Natural killer cell (primary cell): ENCODE results near the gene PLCB1. TPM values are rescaled to one million over a fixed set of nuclear protein-coding genes. Genes with fewer than 3 reads are reported as not detected.
A peak's percentile ranks its signal among the peaks of the same experiment; 100 is the strongest.

Experiments
- ATAC-seq, 3 donors: fragments of 150-1000 bp in 2 of 3; fragments of 200-7000 bp in 1 of 3; cut with Tn5 transposase; 1 replicate in 1 of 3; 2 replicates in 2 of 3; pipeline ENCODE4 v1.10.0; 2021; ENCODE audit warnings: mild to moderate bottlenecking in 2 of 3, moderate library complexity in 2 of 3
- DNase-seq, 2 donors: peaks; one replicate each; pipeline versions ENCODE4 v3.0.0 to v3.0.0-alpha.2; 2013 to 2021; ENCODE audit warnings: mixed read lengths in 1 of 2
- H3K27ac ChIP-seq: one replicate; pipeline ENCODE4 v1.5.1; 2013; ENCODE audit warnings: mild to moderate bottlenecking, low read length
- H3K27me3 ChIP-seq: one replicate; pipeline ENCODE4 v1.6.1; 2013; ENCODE audit warnings: low read length; ENCODE audit not compliant: control insufficient read depth, insufficient read depth
- H3K36me3 ChIP-seq: one replicate; pipeline ENCODE4 v1.6.1; 2013; ENCODE audit warnings: low read length; ENCODE audit not compliant: control insufficient read depth, insufficient read depth
- H3K4me1 ChIP-seq: one replicate; pipeline ENCODE4 v1.6.1; 2013; ENCODE audit warnings: low read length; ENCODE audit not compliant: control insufficient read depth, insufficient read depth
- H3K4me3 ChIP-seq: one replicate; pipeline ENCODE4 v1.5.1; 2013; ENCODE audit warnings: low read length
- H3K9me3 ChIP-seq: one replicate; pipeline ENCODE4 v1.6.1; 2013; ENCODE audit warnings: low read length; ENCODE audit not compliant: control insufficient read depth, insufficient read depth
- H3K27ac Mint-ChIP-seq, 2 donors: one replicate each; pipeline ENCODE4 v1.8.0; 2022; ENCODE audit warnings: mild to moderate bottlenecking in 2 of 2, mixed read lengths in 2 of 2, moderate library complexity in 1 of 2
- H3K27me3 Mint-ChIP-seq, 2 donors: one replicate each; pipeline ENCODE4 v1.8.0; 2022; ENCODE audit warnings: low read depth in 2 of 2, mixed read lengths in 2 of 2
- H3K36me3 Mint-ChIP-seq: one replicate; pipeline ENCODE4 v1.8.0; 2022; ENCODE audit warnings: mixed read lengths
- H3K4me1 Mint-ChIP-seq, 2 donors: one replicate each; pipeline ENCODE4 v1.8.0; 2022; ENCODE audit warnings: mixed read lengths in 2 of 2
- H3K4me3 Mint-ChIP-seq: one replicate; pipeline ENCODE4 v1.8.0; 2022; ENCODE audit warnings: mild to moderate bottlenecking, moderate library complexity, mixed read lengths
- H3K9me3 Mint-ChIP-seq, 2 donors: one replicate each; pipeline ENCODE4 v1.8.0; 2022; ENCODE audit warnings: mixed read lengths in 2 of 2
- CTCF ChIP-seq: fragments of 200-600 bp; IDR thresholded peaks from one replicate; pipeline ENCODE4 v1.8.0; 2022; ENCODE audit warnings: antibody characterized with exemption
- WGBS: methylation state at CpG from one replicate; pipeline ENCODE4 v1.1.7; 2013; ENCODE audit warnings: missing lambda C conversion rate; ENCODE audit not compliant: insufficient coverage; 5-methylcytosine and 5-hydroxymethylcytosine counted together
- intact Hi-C: fragments of 100-400 bp; cut with micrococcal nuclease; formaldehyde crosslinking; loops from one replicate; pipeline ENCODE4 v1.14.2; 2022
- total RNA-seq, 4 donors: library from RNA; stranded (reverse); fragments of 120-200 nt in 1 of 4; gene quantifications; one replicate each; pipeline versions ENCODE4 v1.2.3 to v1.2.4, GENCODE V29; 2013 to 2022

The PLCB1 gene
- total RNA-seq, 3 donors from 2014 or later (not counting 1 experiment from before 2014, with no cell fraction given), result 48.7 to 66.2 (median 57.7) TPM

- Mint-ChIP-seq H3K27me3 (no peaks in the 10 kb centered on the region), H3K4me1 (peaks cover 12 to 15% of the 10 kb centered on the region in 2 donors), H3K36me3 (peaks cover 7% of the 10 kb centered on the region), H3K27ac (no peak overlapping the region), H3K9me3 (no peaks in the 10 kb centered on the region), H3K4me3 (no peak overlapping the region)
- ATAC-seq (peak in 1 of 3 donors; percentile 25), DNase-seq (no peak)
- no peaks in the 10 kb centered on the region for H3K9me3 ChIP-seq
- peaks cover 6% of the 10 kb centered on the region for H3K36me3 ChIP-seq
- TF ChIP-seq CTCF, result no peak
- WGBS, result 44% methylated on average over 4 of the region's 4 CpGs
- intact Hi-C loops, result no loop called here
- H3K4me1 ChIP-seq, result peaks cover 3% of the 10 kb centered on the region
- no peaks in the 10 kb centered on the region for H3K27me3 ChIP-seq
- H3K27ac ChIP-seq, result no peak overlapping the region
- no peak overlapping the region for H3K4me3 ChIP-seq
Measured at GRCh38 chr20:8757146-8757545, 625.1 kb downstream of the PLCB1 start.

GRCh38 chr20:8764344-8764962 is 632.4 kb downstream of the PLCB1 start:
- DNase-seq (no peak), ATAC-seq (no peak)
- Mint-ChIP-seq H3K27me3 (no peaks in the 10 kb centered on the region), H3K36me3 (peaks cover 23% of the 10 kb centered on the region), H3K4me3 (no peak overlapping the region), H3K27ac (no peak overlapping the region), H3K9me3 (no peaks in the 10 kb centered on the region), H3K4me1 (no peaks in the 10 kb centered on the region)
- Histone ChIP-seq H3K4me3 (no peak overlapping the region), H3K27ac (no peak overlapping the region), H3K36me3 (peaks cover 14% of the 10 kb centered on the region), H3K9me3 (no peaks in the 10 kb centered on the region), H3K4me1 (no peaks in the 10 kb centered on the region), H3K27me3 (no peaks in the 10 kb centered on the region)
- WGBS, result 60% methylated on average over 4 of the region's 4 CpGs
- TF ChIP-seq CTCF, result no peak
- intact Hi-C loops, result no loop called here

- H3K27ac Mint-ChIP-seq, result no peak overlapping the region
- Histone ChIP-seq H3K4me1 (no peaks in the 10 kb centered on the region), H3K27me3 (no peaks in the 10 kb centered on the region), H3K4me3 (no peak overlapping the region), H3K9me3 (no peaks in the 10 kb centered on the region), H3K36me3 (peaks cover 14% of the 10 kb centered on the region), H3K27ac (no peak overlapping the region)
- no peaks in the 10 kb centered on the region for H3K9me3 Mint-ChIP-seq
- H3K4me3 Mint-ChIP-seq, result no peak overlapping the region
- ATAC-seq (no peak), DNase-seq (no peak)
- no peak for TF ChIP-seq CTCF
- intact Hi-C loops, result no loop called here
- H3K4me1 Mint-ChIP-seq, result no peaks in the 10 kb centered on the region
- no peaks in the 10 kb centered on the region for H3K27me3 Mint-ChIP-seq
- WGBS, result 87% methylated on average over 5 of the region's 5 CpGs
- H3K36me3 Mint-ChIP-seq, result peaks cover 16% of the 10 kb centered on the region
Measured at GRCh38 chr20:8766868-8767390, 634.9 kb downstream of the PLCB1 start.

- Histone ChIP-seq H3K9me3 (no peaks in the 10 kb centered on the region), H3K27me3 (no peaks in the 10 kb centered on the region), H3K4me3 (no peak overlapping the region), H3K4me1 (no peaks in the 10 kb centered on the region), H3K36me3 (peaks cover 6% of the 10 kb centered on the region), H3K27ac (no peak overlapping the region)
- H3K4me1 Mint-ChIP-seq, result no peaks in the 10 kb centered on the region
- no peaks in the 10 kb centered on the region for H3K9me3 Mint-ChIP-seq
- intact Hi-C loops, result no loop called here
- peaks cover 5% of the 10 kb centered on the region for H3K36me3 Mint-ChIP-seq
- H3K4me3 Mint-ChIP-seq, result no peak overlapping the region
- no peak for ATAC-seq
- 91% methylated on average over 5 of the region's 5 CpGs for WGBS
- no peak for DNase-seq
- no peak for TF ChIP-seq CTCF
- no peak overlapping the region for H3K27ac Mint-ChIP-seq
- H3K27me3 Mint-ChIP-seq, result no peaks in the 10 kb centered on the region
Measured at GRCh38 chr20:8774412-8774811, 642.3 kb downstream of the PLCB1 start.
